Pons (tissue), 1 donor: Measurements from ENCODE around the gene HNRNPCL2.
"Not testable (repeated sequence)": the region's sequence is repeated elsewhere in the genome, so short reads cannot be mapped to it uniquely, and the experiment has no call there.

Experiments
- DNase-seq: peaks from one replicate; pipeline ENCODE4 v3.0.0-alpha.2; 2016; ENCODE audit warnings: low spot score

HNRNPCL2 gene

DNA sequence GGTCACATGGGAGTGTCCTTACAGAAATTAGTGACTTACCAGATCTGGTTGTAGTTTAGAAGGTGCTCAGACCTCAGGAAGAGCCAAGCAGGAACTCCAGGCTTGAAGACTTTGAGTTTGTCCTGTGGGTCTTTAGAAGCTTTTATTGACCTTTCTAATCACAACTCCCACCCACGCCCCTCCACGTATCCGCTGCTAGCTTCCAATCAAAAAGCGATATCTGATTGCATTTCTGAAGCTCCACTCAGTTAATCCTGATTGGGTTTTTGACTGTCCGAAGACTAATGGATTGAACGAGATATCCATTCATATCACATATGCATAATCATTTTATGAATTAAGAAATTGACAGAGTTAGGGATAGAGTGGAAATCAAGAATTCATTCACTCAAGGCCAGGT lies at the start of gene HNRNPCL2:
TSS of gene HNRNPCL2 (minus strand) at position 101 of the 400 bp plus-strand sequence. CDS start 454 bp downstream, outside the sequence.
- DNase-seq: not testable (repeated sequence)

DNA sequence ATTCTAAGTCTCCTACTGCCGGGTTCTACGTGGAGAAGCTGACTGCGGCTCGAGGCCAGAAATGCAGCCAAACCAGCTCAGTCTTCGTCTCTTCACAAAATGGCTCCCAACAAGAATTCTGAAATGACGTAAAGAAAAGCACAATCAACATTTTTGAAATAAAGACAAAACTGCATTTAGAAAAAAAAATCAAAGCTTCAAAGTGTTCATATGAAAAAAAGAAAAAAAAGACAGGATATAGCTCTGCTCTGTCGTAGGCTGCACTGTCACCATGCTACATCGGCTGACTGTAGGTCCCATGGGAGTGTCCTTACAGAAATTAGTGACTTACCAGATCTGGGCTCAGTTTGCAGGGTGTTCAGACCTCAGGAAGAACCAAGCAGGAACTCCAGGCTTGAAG lies 48.9 kb upstream of the HNRNPCL2 start, which contains the start of gene HNRNPCL4:
TSS of gene HNRNPCL4 (minus strand) at position 101 of the 400 bp plus-strand sequence. CDS start 164 bp downstream, outside the sequence.
- DNase-seq: not testable (repeated sequence)

DNA sequence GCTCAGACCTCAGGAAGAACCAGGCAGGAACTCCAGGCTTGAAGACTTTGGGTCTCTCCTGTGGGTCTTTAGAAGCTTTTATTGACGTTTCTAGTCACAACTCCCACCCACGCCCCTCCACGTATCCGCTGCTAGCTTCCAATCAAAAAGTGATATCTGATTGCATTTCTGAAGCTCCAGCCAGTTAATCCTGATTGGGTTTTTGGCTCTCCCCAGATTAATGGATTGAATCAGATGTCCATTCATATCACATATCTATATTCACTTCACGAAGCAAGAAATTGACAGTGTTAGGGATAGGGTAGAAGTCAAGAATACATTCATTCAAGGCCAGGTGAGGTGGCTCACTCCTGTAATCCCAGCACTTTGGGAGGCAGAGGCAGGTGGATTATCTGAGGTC lies 39.3 kb upstream of the HNRNPCL2 start, which contains the start of gene PRAMEF26:
TSS of gene PRAMEF26 (minus strand) at position 101 of the 400 bp plus-strand sequence. CDS start 2,914 bp downstream, outside the sequence.
- not testable (repeated sequence) for DNase-seq

GRCh38 chr1:13070474-13070873 lies 46.2 kb downstream of the HNRNPCL2 start, which contains the start of gene PRAMEF25:
Gene PRAMEF25, plus strand, starts transcription at chr1:13070774. Its CDS starts 2,920 bp downstream, at chr1:13073694.
- DNase-seq: not testable (repeated sequence)
